Motor neuron (in vitro differentiated cells): ENCODE data around the gene S100A2. TPM values are rescaled to one million over a fixed set of nuclear protein-coding genes. Genes with fewer than 3 reads are reported as not detected.
"Not testable (repeated sequence)": the region's sequence is repeated elsewhere in the genome, so short reads cannot be mapped to it uniquely, and the experiment has no call there.

ENCODE experiments used
- ATAC-seq, 8 experiments: fragments of 200-7000 bp; cut with Tn5 transposase; replicated peaks in 6 of 8; 2 replicates each; pipeline ENCODE4 v1.8.0; 2021; ENCODE audit warnings: mild to moderate bottlenecking in 8 of 8, moderate library complexity in 8 of 8
- H3K27ac ChIP-seq, 2 donors: fragments of 250-450 bp; sonication (Bioruptor Pico); 2 replicates each; pipeline ENCODE4 v1.9.0; 2021; ENCODE audit warnings: antibody characterized with exemption in 2 of 2, mild to moderate bottlenecking in 2 of 2, moderate library complexity in 1 of 2
- H3K4me1 ChIP-seq, 2 donors: fragments of 250-450 bp; sonication (Bioruptor Pico); replicated peaks in 1 of 2; 2 replicates each; pipeline ENCODE4 v1.6.1; 2021; ENCODE audit warnings: antibody characterized with exemption in 2 of 2, mild to moderate bottlenecking in 2 of 2, moderate library complexity in 1 of 2
- H3K4me3 ChIP-seq, 5 donors: fragments of 250-450 bp; sonication (Bioruptor Pico); 2 replicates each; pipeline ENCODE4 v1.9.0; 2021; ENCODE audit warnings: antibody characterized with exemption in 5 of 5, mild to moderate bottlenecking in 5 of 5, moderate library complexity in 4 of 5
- WGBS, 10 experiments: fragments of 450-650 bp; shearing (Covaris generic); methylation state at CpG; one replicate each; pipeline ENCODE4 v1.0.0; 2022; 5-methylcytosine and 5-hydroxymethylcytosine counted together
- in situ Hi-C, 9 experiments: fragments of 400-800 bp; cut with MboI; loops; one replicate each; pipeline ENCODE4 v1.15.0; 2021; ENCODE audit warnings: low sequenced_read_pairs in 9 of 9, low pct_unique_long_range_greater_than_20kb in 2 of 9; ENCODE audit not compliant: unreplicated experiment in 9 of 9
- total RNA-seq, 8 experiments: library from RNA; unstranded; fragments of 300-600 nt; gene quantifications; 2 replicates each; pipeline versions ENCODE4 v1.2.3 to v1.2.4, GENCODE V29; 2022

S100A2 gene
- total RNA-seq, 8 experiments from 2014 or later = 0.23 to 4.5 (median 1.5) TPM; not detected in 2

GRCh38 chr1:153526132-153526543 is 39.5 kb downstream of the S100A2 start:
- H3K27ac ChIP-seq = no peak overlapping the region
- in situ Hi-C loops = no loop called here
- no peak overlapping the region for H3K4me3 ChIP-seq
- WGBS, 10 experiments = 37 to 83% (median 68%) methylated on average over 1 to 8 of the region's 8 CpGs; no CpG with 5 or more reads in 1 of the 10 experiments
- H3K4me1 ChIP-seq = peaks cover 8 to 9% of the 10 kb centered on the region in 2 donors
- peak in 7 of 8 experiments; percentile 17 to 54 (median 27) for ATAC-seq

- Histone ChIP-seq H3K27ac (no peak overlapping the region), H3K4me3 (no peak overlapping the region), H3K4me1 (peaks cover 8 to 9% of the 10 kb centered on the region in 2 donors)
- WGBS, 10 experiments = 29 to 100% (median 49%) methylated on average over 1 to 3 of the region's 3 CpGs
- in situ Hi-C loops = no loop called here
- peak in 5 of 8 experiments; percentile 18 to 53 (median 35) for ATAC-seq
Measured at GRCh38 chr1:153525088-153525728, 40.4 kb downstream of the S100A2 start.

GRCh38 chr1:153522353-153523048 is 43.1 kb downstream of the S100A2 start:
- in situ Hi-C loops = loop anchor here in 6 of 9 experiments (25.0 kb wide), 4 partner anchors 115 to 465 kb away; partner anchors contain the start of genes JTB (in 5 of the 6), RAB13 (in 5 of the 6), RPS27 (in 5 of the 6) and CHTOP (in 3 of the 6)
- not testable (repeated sequence) for H3K27ac ChIP-seq, H3K4me1 ChIP-seq, ATAC-seq, H3K4me3 ChIP-seq
- WGBS, 10 experiments = 60 to 95% (median 85%) methylated on average over 1 to 11 of the region's 14 CpGs; no CpG with 5 or more reads in 2 of the 10 experiments

- in situ Hi-C loops = loop anchor here in 6 of 9 experiments (25.0 kb wide), 4 partner anchors 115 to 465 kb away; partner anchors contain the start of genes JTB (in 5 of the 6), RAB13 (in 5 of the 6), RPS27 (in 5 of the 6) and CHTOP (in 3 of the 6)
- not testable (repeated sequence) for ATAC-seq, H3K4me3 ChIP-seq, H3K4me1 ChIP-seq, H3K27ac ChIP-seq
- 86 to 100% (median 97%) methylated on average over 1 to 18 of the region's 37 CpGs; no CpG with 5 or more reads in 6 of the 10 experiments for WGBS, 10 experiments
Measured at GRCh38 chr1:153521808-153522207, 43.8 kb downstream of the S100A2 start.

- peak in 2 of 8 experiments; percentile 19 to 41 for ATAC-seq
- Histone ChIP-seq H3K27ac (no peak overlapping the region), H3K4me3 (no peak overlapping the region), H3K4me1 (peaks cover 2 to 4% of the 10 kb centered on the region in 2 donors)
- whole genome bisulfite sequencing, 10 experiments = 53 to 100% (median 85%) methylated on average over 1 to 4 of the region's 4 CpGs; no CpG with 5 or more reads in 2 of the 10 experiments
- in situ Hi-C loops = loop anchor here in 6 of 9 experiments (25.0 kb wide), 4 partner anchors 116 to 466 kb away; partner anchors contain the start of genes JTB (in 5 of the 6), RAB13 (in 5 of the 6), RPS27 (in 5 of the 6) and CHTOP (in 3 of the 6)
Measured at GRCh38 chr1:153520818-153521476, 44.7 kb downstream of the S100A2 start.

- in situ Hi-C loops = loop anchor here in 6 of 9 experiments (25.0 kb wide), 4 partner anchors 117 to 467 kb away; partner anchors contain the start of genes JTB (in 5 of the 6), RAB13 (in 5 of the 6), RPS27 (in 5 of the 6) and CHTOP (in 3 of the 6)
- H3K27ac ChIP-seq, H3K4me3 ChIP-seq, H3K4me1 ChIP-seq, ATAC-seq: not testable (repeated sequence)
- WGBS, 10 experiments = 40 to 80% (median 73%) methylated on average over 1 to 4 of the region's 5 CpGs; no CpG with 5 or more reads in 5 of the 10 experiments
Measured at GRCh38 chr1:153520137-153520691, 45.4 kb downstream of the S100A2 start.

- no peak for ATAC-seq
- in situ Hi-C loops = loop anchor here in 6 of 9 experiments (25.0 kb wide), 4 partner anchors 118 to 468 kb away; partner anchors contain the start of genes JTB (in 5 of the 6), RAB13 (in 5 of the 6), RPS27 (in 5 of the 6) and CHTOP (in 3 of the 6)
- Histone ChIP-seq H3K27ac (no peak overlapping the region), H3K4me3 (no peak overlapping the region), H3K4me1 (no peaks in the 10 kb centered on the region)
- 60 to 100% (median 85%) methylated on average over 1 to 3 of the region's 3 CpGs; no CpG with 5 or more reads in 2 of the 10 experiments for WGBS, 10 experiments
Measured at GRCh38 chr1:153519242-153519641, 46.4 kb downstream of the S100A2 start.

GRCh38 chr1:153515504-153516394 is 49.9 kb downstream of the S100A2 start:
- in situ Hi-C loops = loop anchor here in 6 of 9 experiments (25.0 kb wide), 4 partner anchors 122 to 472 kb away; partner anchors contain the start of genes JTB (in 5 of the 6), RAB13 (in 5 of the 6), RPS27 (in 5 of the 6) and CHTOP (in 3 of the 6)
- WGBS, 10 experiments = 0 to 100% (median 54%) methylated on average over 1 to 7 of the region's 8 CpGs; no CpG with 5 or more reads in 2 of the 10 experiments
- ATAC-seq = peak in 4 of 8 experiments; percentile 10 to 91 (median 87)
- Histone ChIP-seq H3K27ac (no peak overlapping the region), H3K4me1 (no peaks in the 10 kb centered on the region), H3K4me3 (no peak overlapping the region)

GRCh38 chr1:153513666-153514065 is 52.0 kb downstream of the S100A2 start:
- in situ Hi-C loops = loop anchor here in 6 of 9 experiments (25.0 kb wide), 4 partner anchors 124 to 474 kb away; partner anchors contain the start of genes JTB (in 5 of the 6), RAB13 (in 5 of the 6), RPS27 (in 5 of the 6) and CHTOP (in 3 of the 6)

GRCh38 chr1:153513023-153513422 is 52.6 kb downstream of the S100A2 start:
- H3K27ac ChIP-seq = no peak overlapping the region
- in situ Hi-C loops = loop anchor here in 6 of 9 experiments (25.0 kb wide), 4 partner anchors 124 to 474 kb away; partner anchors contain the start of genes JTB (in 5 of the 6), RAB13 (in 5 of the 6), RPS27 (in 5 of the 6) and CHTOP (in 3 of the 6)
- no peak overlapping the region for H3K4me3 ChIP-seq
- 60 to 95% (median 83%) methylated on average over 1 to 3 of the region's 3 CpGs; no CpG with 5 or more reads in 1 of the 10 experiments for WGBS, 10 experiments
- H3K4me1 ChIP-seq = no peaks in the 10 kb centered on the region
- ATAC-seq = no peak

More at GRCh38 chr1:153513666-153514065, 52.0 kb downstream of the S100A2 start:
- Histone ChIP-seq H3K27ac (no peak overlapping the region), H3K4me3 (no peak overlapping the region), H3K4me1 (no peaks in the 10 kb centered on the region)
- WGBS, 10 experiments = 70 to 100% (median 95%) methylated on average over 2 to 6 of the region's 7 CpGs; no CpG with 5 or more reads in 2 of the 10 experiments
- no peak for ATAC-seq
